Activated naive CD4-positive, alpha-beta T cell treated with anti-CD3 and anti-CD28 coated beads for 36 hours (primary cell): Measurements from ENCODE around the gene CAMSAP2. TPM values are rescaled to one million over a fixed set of nuclear protein-coding genes. Genes with fewer than 3 reads are reported as not detected.

Experiments used
- CTCF ChIA-PET: fragments of 350-600 bp; sonication (Branson Sonifier 250); formaldehyde crosslinking; loops from one replicate; lab custom pipeline; 2021; ENCODE audit warnings: antibody characterized with exemption; lab: Charles Lee
- DNase-seq: peaks from one replicate; pipeline ENCODE4 v3.0.0-alpha.2; 2020
- H3K27ac Mint-ChIP-seq: one replicate; pipeline ENCODE4 v1.8.0; 2021; ENCODE audit warnings: mild to moderate bottlenecking, mixed read lengths
- H3K27me3 Mint-ChIP-seq: one replicate; pipeline ENCODE4 v1.8.0; 2021; ENCODE audit warnings: low read depth, mixed read lengths
- H3K36me3 Mint-ChIP-seq: one replicate; pipeline ENCODE4 v1.8.0; 2021; ENCODE audit warnings: low read depth, mixed read lengths
- H3K4me1 Mint-ChIP-seq: one replicate; pipeline ENCODE4 v1.8.0; 2021; ENCODE audit warnings: low read depth, mixed read lengths
- H3K4me3 Mint-ChIP-seq: one replicate; pipeline ENCODE4 v1.8.0; 2021; ENCODE audit warnings: mild to moderate bottlenecking, moderate library complexity, mixed read lengths
- H3K9me3 Mint-ChIP-seq: one replicate; pipeline ENCODE4 v1.8.0; 2021; ENCODE audit warnings: mixed read lengths
- intact Hi-C: fragments of 100-400 bp; cut with micrococcal nuclease; formaldehyde crosslinking; loops from one replicate; pipeline ENCODE4 v1.15.1; 2023
- total RNA-seq, 2 experiments: library from RNA; stranded (reverse); gene quantifications; one replicate each; pipeline ENCODE4 v1.2.3, GENCODE V29; 2021

Gene CAMSAP2
- total RNA-seq, 2 experiments from 2014 or later: 3.9 to 6.5 TPM

DNA sequence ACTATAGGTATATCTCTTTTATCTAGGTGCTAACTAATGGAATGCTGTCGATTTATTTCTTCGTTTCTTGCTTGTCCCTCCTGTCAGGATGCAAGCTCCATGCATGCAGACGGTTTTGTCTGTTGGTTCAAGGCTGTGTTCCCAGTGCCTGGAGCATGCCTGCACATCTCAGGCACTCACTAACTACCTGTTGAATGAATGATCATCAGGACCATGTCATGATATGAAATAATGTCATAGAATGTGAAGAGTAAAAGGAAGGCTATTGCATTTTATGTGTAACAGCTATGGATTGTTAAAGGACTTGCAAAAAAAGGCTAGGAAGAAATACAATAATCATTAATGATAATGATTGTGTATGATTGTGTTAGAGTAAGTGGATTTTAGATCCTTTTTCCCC is 138.3 kb downstream of the CAMSAP2 start:
- Mint-ChIP-seq H3K27me3 (peaks cover 31% of the 10 kb centered on the region), H3K9me3 (no peaks in the 10 kb centered on the region), H3K27ac (no peak overlapping the region), H3K4me1 (peaks cover 22% of the 10 kb centered on the region), H3K36me3 (no peaks in the 10 kb centered on the region), H3K4me3 (no peak overlapping the region)
- DNase-seq: no peak
- CTCF ChIA-PET: interaction anchor here (0.7 to 1.6 kb wide), 5 partner anchors 9 to 293 kb away, joined by 3 to 7 read pairs (median 6); no protein-coding TSS in a partner anchor
- intact Hi-C loops: loop anchor here (2.0 to 10.0 kb wide), 2 partner anchors 14 to 432 kb away; no protein-coding TSS in a partner anchor

GRCh38 chr1:200877839-200878551 is 139.3 kb downstream of the CAMSAP2 start:
- peak; percentile 76 for DNase-seq
- CTCF ChIA-PET: interaction anchor here (1.2 to 1.6 kb wide), 4 partner anchors 10 to 236 kb away, joined by 3 to 6 read pairs (median 5); no protein-coding TSS in a partner anchor
- peaks cover 24% of the 10 kb centered on the region for H3K27me3 Mint-ChIP-seq
- no peak overlapping the region for H3K27ac Mint-ChIP-seq
- no peaks in the 10 kb centered on the region for H3K36me3 Mint-ChIP-seq
- intact Hi-C loops: loop anchor here (1.0 to 10.0 kb wide), 5 partner anchors 11 to 433 kb away; no protein-coding TSS in a partner anchor
- H3K9me3 Mint-ChIP-seq: no peaks in the 10 kb centered on the region
- H3K4me3 Mint-ChIP-seq: no peak overlapping the region
- H3K4me1 Mint-ChIP-seq: peaks cover 22% of the 10 kb centered on the region

DNA sequence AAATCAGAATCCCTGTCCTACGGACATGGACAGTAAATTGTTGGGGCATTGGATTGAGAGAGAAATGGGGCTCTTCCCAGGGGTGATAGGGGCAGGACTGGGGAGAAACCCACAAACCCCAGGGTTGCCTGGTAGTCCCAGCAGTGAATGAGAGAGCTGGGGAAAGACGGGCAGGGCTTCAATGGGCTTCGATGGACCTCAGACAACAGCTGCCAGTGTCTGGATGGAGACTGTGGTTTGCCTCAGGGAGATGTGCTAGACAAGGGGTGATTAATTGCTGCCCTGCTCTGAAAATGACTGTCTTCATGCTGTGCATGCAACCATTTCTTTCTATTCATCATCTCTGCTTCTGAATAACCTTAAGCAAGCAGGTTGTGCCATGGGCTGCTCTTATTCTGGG is 141.5 kb downstream of the CAMSAP2 start:
- Mint-ChIP-seq H3K4me1 (peaks cover 16% of the 10 kb centered on the region), H3K27me3 (peaks cover 12% of the 10 kb centered on the region), H3K4me3 (no peak overlapping the region), H3K9me3 (no peaks in the 10 kb centered on the region), H3K36me3 (no peaks in the 10 kb centered on the region), H3K27ac (no peak overlapping the region)
- intact Hi-C loops: no loop called here
- DNase-seq: peak; percentile 31
- CTCF ChIA-PET: no interaction called here

- peaks cover 14% of the 10 kb centered on the region for H3K4me1 Mint-ChIP-seq
- peaks cover 4% of the 10 kb centered on the region for H3K27me3 Mint-ChIP-seq
- H3K36me3 Mint-ChIP-seq: no peaks in the 10 kb centered on the region
- no peak for DNase-seq
- intact Hi-C loops: no loop called here
- H3K4me3 Mint-ChIP-seq: no peak overlapping the region
- H3K9me3 Mint-ChIP-seq: no peaks in the 10 kb centered on the region
- CTCF ChIA-PET: interaction anchor here (0.6 kb wide), 1 partner anchor 60 kb away, joined by 3 read pairs; no protein-coding TSS in a partner anchor
- H3K27ac Mint-ChIP-seq: no peak overlapping the region
Measured at GRCh38 chr1:200883118-200883517, 144.4 kb downstream of the CAMSAP2 start.

DNA sequence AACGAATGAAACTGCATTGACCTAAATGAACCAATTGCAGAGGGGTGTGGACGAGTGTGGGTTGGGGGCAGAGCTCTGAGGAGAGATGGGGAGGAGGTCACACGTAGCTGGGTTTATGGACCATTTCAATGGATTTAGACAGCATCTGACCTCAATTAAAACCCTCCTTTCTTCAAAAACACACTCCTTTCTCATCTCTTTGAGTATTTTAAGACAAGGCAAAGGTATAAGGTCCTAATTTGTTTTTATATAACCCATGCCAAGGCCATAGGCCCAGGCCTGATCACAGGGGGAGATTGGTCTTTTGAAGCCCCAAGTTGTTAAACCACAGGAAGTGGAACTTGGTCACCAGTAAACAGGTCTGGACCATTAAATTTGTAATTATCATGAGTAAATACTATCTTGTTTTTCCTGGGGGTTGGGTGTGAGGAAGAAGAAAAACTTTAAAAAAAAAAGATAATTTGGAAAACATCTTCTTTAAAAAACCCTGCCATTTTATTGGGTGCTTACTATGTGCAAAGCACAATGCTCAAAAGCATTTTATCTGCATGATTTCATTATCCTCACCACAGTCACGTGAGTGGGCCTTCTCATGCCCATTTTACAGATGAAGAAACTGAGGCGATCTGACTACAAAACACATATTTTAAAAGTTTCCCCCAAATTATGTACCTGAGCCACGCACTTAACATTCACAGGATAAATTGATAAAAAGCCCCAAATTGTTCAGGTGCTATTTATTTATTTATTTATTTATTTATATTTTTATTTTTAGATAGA is 147.1 kb downstream of the CAMSAP2 start:
- no peaks in the 10 kb centered on the region for H3K36me3 Mint-ChIP-seq
- intact Hi-C loops: loop anchor here (5.0 kb wide), 1 partner anchor 734 kb away; no protein-coding TSS in a partner anchor
- H3K27ac Mint-ChIP-seq: no peak overlapping the region
- DNase-seq: no peak
- H3K27me3 Mint-ChIP-seq: peaks cover 7% of the 10 kb centered on the region
- CTCF ChIA-PET: no interaction called here
- H3K4me1 Mint-ChIP-seq: peaks cover 35% of the 10 kb centered on the region
- H3K4me3 Mint-ChIP-seq: no peak overlapping the region
- H3K9me3 Mint-ChIP-seq: no peaks in the 10 kb centered on the region

DNA sequence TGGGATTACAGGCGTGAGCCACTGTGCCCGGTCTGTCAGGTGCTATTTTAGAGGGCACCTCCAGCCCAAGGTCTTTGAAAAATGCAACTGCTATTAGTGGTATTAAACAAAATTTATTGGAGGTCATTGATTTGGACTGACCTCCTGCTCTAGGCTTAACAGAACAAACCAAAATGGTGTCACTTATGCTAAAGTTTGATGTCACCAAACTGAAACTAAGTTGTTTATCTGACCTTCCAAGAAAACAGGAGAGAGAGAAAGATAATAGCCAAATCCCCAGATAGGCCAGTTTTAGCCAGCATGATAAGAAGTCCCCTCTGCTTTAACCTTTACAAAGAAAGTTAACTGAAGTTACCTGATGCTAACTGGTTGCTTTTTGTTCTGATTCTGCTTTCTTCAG is 147.9 kb downstream of the CAMSAP2 start:
- CTCF ChIA-PET: no interaction called here
- Mint-ChIP-seq H3K9me3 (no peaks in the 10 kb centered on the region), H3K4me3 (no peak overlapping the region), H3K27ac (no peak overlapping the region), H3K4me1 (peaks cover 39% of the 10 kb centered on the region), H3K36me3 (no peaks in the 10 kb centered on the region), H3K27me3 (peaks cover 11% of the 10 kb centered on the region)
- intact Hi-C loops: loop anchor here (5.0 kb wide), 1 partner anchor 734 kb away; no protein-coding TSS in a partner anchor
- no peak for DNase-seq

- Mint-ChIP-seq H3K4me1 (peaks cover 44% of the 10 kb centered on the region), H3K4me3 (peak overlapping the region; percentile 6), H3K27me3 (peaks cover 15% of the 10 kb centered on the region), H3K36me3 (no peaks in the 10 kb centered on the region), H3K9me3 (no peaks in the 10 kb centered on the region), H3K27ac (no peak overlapping the region)
- CTCF ChIA-PET: no interaction called here
- DNase-seq: no peak
- intact Hi-C loops: loop anchor here (5.0 kb wide), 1 partner anchor 735 kb away; no protein-coding TSS in a partner anchor
Measured at GRCh38 chr1:200887036-200887435, 148.3 kb downstream of the CAMSAP2 start.

GRCh38 chr1:200887772-200888348 is 149.2 kb downstream of the CAMSAP2 start:
- CTCF ChIA-PET: interaction anchor here (0.8 to 2.4 kb wide), 6 partner anchors 9 to 260 kb away, joined by 3 to 6 read pairs (median 4); no protein-coding TSS in a partner anchor
- intact Hi-C loops: loop anchor here (1.0 to 5.0 kb wide), 7 partner anchors 22 to 736 kb away; no protein-coding TSS in a partner anchor
- Mint-ChIP-seq H3K4me3 (no peak overlapping the region), H3K9me3 (no peaks in the 10 kb centered on the region), H3K36me3 (no peaks in the 10 kb centered on the region), H3K27ac (peak overlapping the region; percentile 30), H3K4me1 (peaks cover 46% of the 10 kb centered on the region), H3K27me3 (peaks cover 23% of the 10 kb centered on the region)
- DNase-seq: no peak

GRCh38 chr1:200888349-200888838 is 149.7 kb downstream of the CAMSAP2 start:
- Mint-ChIP-seq H3K9me3 (no peaks in the 10 kb centered on the region), H3K27ac (no peak overlapping the region), H3K4me1 (peaks cover 46% of the 10 kb centered on the region), H3K36me3 (no peaks in the 10 kb centered on the region), H3K4me3 (no peak overlapping the region), H3K27me3 (peaks cover 25% of the 10 kb centered on the region)
- DNase-seq: peak; percentile 85
- CTCF ChIA-PET: interaction anchor here (0.8 to 2.4 kb wide), 8 partner anchors 9 to 260 kb away, joined by 3 to 8 read pairs (median 4); no protein-coding TSS in a partner anchor
- intact Hi-C loops: loop anchor here (1.0 to 5.0 kb wide), 7 partner anchors 22 to 736 kb away; no protein-coding TSS in a partner anchor

DNA sequence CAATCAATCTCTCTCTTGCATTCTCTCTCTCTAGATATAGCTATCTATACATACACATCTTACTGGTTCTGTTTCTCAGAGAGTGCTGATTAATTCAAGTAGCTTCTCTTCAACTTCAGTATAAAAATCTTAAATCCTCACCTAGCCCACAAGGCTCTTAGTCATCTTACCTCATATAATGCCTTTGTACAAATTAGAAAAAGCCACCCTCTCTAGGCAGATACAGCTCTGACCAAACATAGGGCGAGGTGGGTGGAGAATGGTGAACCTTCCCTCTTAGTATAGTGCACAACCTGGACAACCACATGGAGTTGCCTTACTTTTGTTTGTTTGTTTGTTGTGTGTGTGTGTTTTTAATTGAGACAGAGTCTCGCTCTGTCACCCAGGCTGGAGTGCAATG is 150.9 kb downstream of the CAMSAP2 start:
- peaks cover 36% of the 10 kb centered on the region for H3K27me3 Mint-ChIP-seq
- CTCF ChIA-PET: interaction anchor here (0.7 to 2.4 kb wide), 4 partner anchors 16 to 131 kb away, joined by 3 to 8 read pairs (median 4); no protein-coding TSS in a partner anchor
- H3K36me3 Mint-ChIP-seq: no peaks in the 10 kb centered on the region
- peak; percentile 56 for DNase-seq
- no peak overlapping the region for H3K4me3 Mint-ChIP-seq
- intact Hi-C loops: loop anchor here (1.0 to 5.0 kb wide), 11 partner anchors 11 to 737 kb away; partner anchors contain the start of gene KIF21B
- H3K4me1 Mint-ChIP-seq: peaks cover 46% of the 10 kb centered on the region
- peak overlapping the region; percentile 47 for H3K27ac Mint-ChIP-seq
- H3K9me3 Mint-ChIP-seq: no peaks in the 10 kb centered on the region

GRCh38 chr1:200890027-200890426 is 151.3 kb downstream of the CAMSAP2 start:
- no peak overlapping the region for H3K4me3 Mint-ChIP-seq

More at GRCh38 chr1:200890027-200890426, 151.3 kb downstream of the CAMSAP2 start:
- H3K4me1 Mint-ChIP-seq: peaks cover 46% of the 10 kb centered on the region
- CTCF ChIA-PET: interaction anchor here (0.6 to 2.4 kb wide), 5 partner anchors 16 to 52 kb away, joined by 3 to 8 read pairs (median 4); no protein-coding TSS in a partner anchor
- DNase-seq: no peak
- H3K27ac Mint-ChIP-seq: no peak overlapping the region
- H3K36me3 Mint-ChIP-seq: no peaks in the 10 kb centered on the region
- no peaks in the 10 kb centered on the region for H3K9me3 Mint-ChIP-seq
- intact Hi-C loops: no loop called here
- peaks cover 36% of the 10 kb centered on the region for H3K27me3 Mint-ChIP-seq
